H1 (cell line): ENCODE results near the gene CRCP. TPM values are rescaled to one million over a fixed set of nuclear protein-coding genes. Genes with fewer than 3 reads are reported as not detected.

Experiments used
- CTCF ChIA-PET: fragments of 300-600 bp; sonication (Branson Sonifier 250); formaldehyde crosslinking; loops from one replicate; lab custom pipeline; 2021; ENCODE audit not compliant: partially characterized antibody; lab: Charles Lee
- POLR2A ChIA-PET: fragments of 300-600 bp; sonication (Branson Sonifier 250); formaldehyde crosslinking; loops from one replicate; lab custom pipeline; 2021; ENCODE audit warnings: inconsistent platforms; ENCODE audit not compliant: partially characterized antibody; lab: Charles Lee
- DNase-seq, 2 experiments: peaks; one replicate each; pipeline versions ENCODE4 v3.0.0 to v3.0.0-alpha.2; 2010 to 2022; ENCODE audit warnings: low spot score in 2 of 2, low read depth in 1 of 2, mixed read lengths in 1 of 2
- FAIRE-seq: peaks from 2 replicates; lab custom pipeline; 2011; peaks lifted over from hg19 to GRCh38; lab: Jason Lieb, UNC
- H2AFZ ChIP-seq: 2 replicates; pipeline ENCODE4 v1.8.1; 2012; ENCODE audit warnings: low read length, inconsistent platforms
- H2AK5ac ChIP-seq: 2 replicates; pipeline ENCODE4 v1.6.1; 2013; ENCODE audit warnings: low read depth, low read length
- H2BK120ac ChIP-seq: replicated peaks from 2 replicates; pipeline ENCODE3; 2013; ENCODE audit warnings: low read depth, low read length, inconsistent platforms
- H2BK12ac ChIP-seq: 2 replicates; pipeline ENCODE4 v1.6.1; 2013; ENCODE audit warnings: low read depth, low read length
- H2BK15ac ChIP-seq: 2 replicates; pipeline ENCODE4 v1.6.1; 2013; ENCODE audit warnings: low read length
- H2BK20ac ChIP-seq: 2 replicates; pipeline ENCODE4 v1.6.1; 2013; ENCODE audit warnings: low read length
- H2BK5ac ChIP-seq: 2 replicates; pipeline ENCODE4 v1.6.1; 2013; ENCODE audit warnings: low read depth, low read length
- H3K14ac ChIP-seq: 2 replicates; pipeline ENCODE4 v1.6.1; 2013; ENCODE audit warnings: inconsistent platforms; ENCODE audit not compliant: insufficient read length
- H3K18ac ChIP-seq: 2 replicates; pipeline ENCODE4 v1.6.1; 2013; ENCODE audit warnings: low read length; ENCODE audit errors: extremely low read depth
- H3K23ac ChIP-seq: 2 replicates; pipeline ENCODE4 v1.6.1; 2013; ENCODE audit warnings: inconsistent platforms; ENCODE audit not compliant: insufficient read length
- H3K23me2 ChIP-seq: 2 replicates; pipeline ENCODE4 v1.6.1; 2013; ENCODE audit warnings: low read depth, low read length
- H3K27ac ChIP-seq: 2 replicates; pipeline ENCODE4 v1.6.1; 2011; ENCODE audit warnings: low read depth, low read length, inconsistent platforms
- H3K27me3 ChIP-seq, 4 experiments: replicated peaks in 1 of 4; 1 replicate in 1 of 4; 2 replicates in 3 of 4; pipeline versions ENCODE4 v1.6.1 to v1.8.1; 2011 to 2013; ENCODE audit warnings: low read length in 3 of 4, mild to moderate bottlenecking in 3 of 4, inconsistent platforms in 2 of 4, mixed read lengths in 2 of 4, moderate library complexity in 1 of 4; ENCODE audit not compliant: control insufficient read depth in 3 of 4, insufficient read depth in 3 of 4; ENCODE audit errors: extremely low read depth in 1 of 4
- H3K36me3 ChIP-seq, 4 experiments: 2 replicates each; pipeline versions ENCODE4 v1.6.1 to v1.8.1; 2011 to 2013; ENCODE audit warnings: mild to moderate bottlenecking in 4 of 4, low read length in 3 of 4, moderate library complexity in 2 of 4, control low read depth in 1 of 4, inconsistent platforms in 1 of 4; ENCODE audit not compliant: insufficient read depth in 4 of 4, control insufficient read depth in 2 of 4
- H3K4ac ChIP-seq: replicated peaks from 2 replicates; pipeline ENCODE3; 2013; ENCODE audit warnings: low read length, low read depth, mixed read lengths, inconsistent platforms; ENCODE audit not compliant: insufficient read length
- H3K4me1 ChIP-seq, 4 experiments: replicated peaks in 1 of 4; 1 replicate in 1 of 4; 2 replicates in 3 of 4; pipeline versions ENCODE4 v1.6.1 to v1.8.1; 2011 to 2013; ENCODE audit warnings: low read length in 3 of 4, inconsistent platforms in 2 of 4, mixed read lengths in 1 of 4; ENCODE audit not compliant: insufficient read depth in 4 of 4, control insufficient read depth in 3 of 4
- H3K4me2 ChIP-seq, 2 experiments: 2 replicates each; pipeline versions ENCODE4 v1.6.1 to v1.8.1; 2011 to 2013; ENCODE audit warnings: low read depth in 2 of 2, low read length in 2 of 2, control low read depth in 1 of 2, inconsistent platforms in 1 of 2, mild to moderate bottlenecking in 1 of 2; ENCODE audit not compliant: insufficient read depth in 1 of 2
- H3K4me3 ChIP-seq, 4 experiments: fragments of 200-600, 300-600 bp in 1 of 4; sonication (generic), shearing (Covaris generic), sonication (Bioruptor Twin) in 1 of 4; 2 replicates each; pipeline versions ENCODE4 v1.5.1 to v1.8.1; 2011 to 2016; ENCODE audit warnings: low read length in 4 of 4, low read depth in 3 of 4, control low read depth in 2 of 4, inconsistent platforms in 2 of 4, mild to moderate bottlenecking in 2 of 4, mixed read lengths in 1 of 4, moderate library complexity in 1 of 4; ENCODE audit not compliant: insufficient read depth in 2 of 4; ENCODE audit errors: extremely low read depth in 1 of 4
- H3K56ac ChIP-seq: replicated peaks from 2 replicates; pipeline ENCODE3; 2013; ENCODE audit warnings: low read depth, mild to moderate bottlenecking, mixed read lengths, low read length, inconsistent platforms; ENCODE audit not compliant: insufficient read length
- H3K79me1 ChIP-seq: 2 replicates; pipeline ENCODE4 v1.6.1; 2013; ENCODE audit warnings: low read depth, low read length, control low read depth
- H3K79me2 ChIP-seq, 2 experiments: 2 replicates each; pipeline versions ENCODE4 v1.6.1 to v1.8.1; 2012 to 2013; ENCODE audit warnings: low read length in 2 of 2, mild to moderate bottlenecking in 2 of 2, inconsistent platforms in 1 of 2; ENCODE audit not compliant: insufficient read depth in 2 of 2, control insufficient read depth in 1 of 2
- H3K9ac ChIP-seq, 4 experiments: replicated peaks in 1 of 4; 1 replicate in 1 of 4; 2 replicates in 3 of 4; pipeline versions ENCODE4 v1.6.1 to v1.8.1; 2011 to 2013; ENCODE audit warnings: low read depth in 3 of 4, low read length in 3 of 4, control low read depth in 2 of 4, mild to moderate bottlenecking in 2 of 4, moderate library complexity in 2 of 4, inconsistent platforms in 1 of 4; ENCODE audit errors: extremely low read depth in 1 of 4
- H3K9me3 ChIP-seq, 2 experiments: 2 replicates each; pipeline versions ENCODE4 v1.6.1 to v1.8.1; 2012 to 2013; ENCODE audit warnings: mild to moderate bottlenecking in 2 of 2, moderate library complexity in 2 of 2, control low read depth in 1 of 2, inconsistent platforms in 1 of 2, low read depth in 1 of 2, low read length in 1 of 2, mixed read lengths in 1 of 2; ENCODE audit not compliant: insufficient read depth in 2 of 2
- H4K20me1 ChIP-seq, 2 experiments: replicated peaks in 1 of 2; 2 replicates each; pipeline versions ENCODE3 to v1.8.1; 2011 to 2013; ENCODE audit warnings: inconsistent platforms in 2 of 2, low read length in 2 of 2, mild to moderate bottlenecking in 1 of 2; ENCODE audit not compliant: insufficient read depth in 2 of 2, control insufficient read depth in 1 of 2
- H4K5ac ChIP-seq: 2 replicates; pipeline ENCODE4 v1.6.1; 2013; ENCODE audit warnings: low read length, low read depth, mixed read lengths, inconsistent platforms; ENCODE audit not compliant: insufficient read length
- H4K8ac ChIP-seq: 2 replicates; pipeline ENCODE4 v1.8.0; 2013; ENCODE audit warnings: mild to moderate bottlenecking, moderate library complexity, low read length, inconsistent platforms; ENCODE audit not compliant: insufficient read depth; ENCODE audit errors: extremely low read depth
- H4K91ac ChIP-seq: replicated peaks from 2 replicates; pipeline ENCODE3; 2013; ENCODE audit warnings: low read length, mixed read lengths, inconsistent platforms; ENCODE audit not compliant: insufficient read length
- JUN ChIP-seq: IDR thresholded peaks from 2 replicates; pipeline ENCODE4 v1.6.1; 2011; ENCODE audit warnings: low read depth, mild to moderate bottlenecking, improper control_type of control experiment, low read length
- JUND ChIP-seq: IDR thresholded peaks from 2 replicates; pipeline ENCODE4 v1.6.1; 2011; ENCODE audit warnings: mild to moderate bottlenecking, improper control_type of control experiment, low read length
- POLR2AphosphoS5 ChIP-seq: IDR thresholded peaks from 2 replicates; pipeline ENCODE4 v1.6.1; 2011; ENCODE audit warnings: low read depth, low read length
- RAD21 ChIP-seq, 2 experiments: IDR thresholded peaks in 1 of 2; conservative IDR thresholded peaks in 1 of 2; 2 replicates each; pipeline ENCODE4 v1.6.1; 2011; ENCODE audit warnings: low read depth in 2 of 2, low read length in 2 of 2, improper control_type of control experiment in 1 of 2, inconsistent platforms in 1 of 2, mild to moderate bottlenecking in 1 of 2, moderate library complexity in 1 of 2
- RXRA ChIP-seq: IDR thresholded peaks from 2 replicates; pipeline ENCODE4 v1.6.1; 2011; ENCODE audit warnings: low read depth, mild to moderate bottlenecking, low read length, moderate library complexity; ENCODE audit not compliant: insufficient read depth
- SIX5 ChIP-seq: IDR thresholded peaks from 2 replicates; pipeline ENCODE4 v1.6.1; 2011; ENCODE audit warnings: mild to moderate bottlenecking, low read depth, low read length
- WGBS, 2 experiments: shearing (Covaris generic) in 1 of 2; methylation state at CpG; one replicate each; pipeline versions ENCODE4 v1.1.6 to v1.1.7; 2013 to 2015; ENCODE audit warnings: low lambda C conversion rate in 2 of 2, mixed read lengths in 2 of 2, inconsistent platforms in 1 of 2, low coverage in 1 of 2, missing lambda C conversion rate in 1 of 2; ENCODE audit not compliant: insufficient replicate concordance in 2 of 2, insufficient coverage in 1 of 2, insufficient read length in 1 of 2; ENCODE audit errors: extremely low coverage in 1 of 2, missing lambda C conversion rate in 1 of 2; 5-methylcytosine and 5-hydroxymethylcytosine counted together
- polyA plus RNA-seq, 7 experiments: library from polyadenylated mRNA; depleted of rRNA in 3 of 7; stranded (reverse) in 5 of 7; unstranded in 2 of 7; fragments of >200 nt in 5 of 7; fragments of 200-250 nt in 2 of 7; gene quantifications; 1 replicate in 5 of 7; 2 replicates in 1 of 7; 4 replicates in 1 of 7; pipeline versions ENCODE4 v1.2.1 to v1.2.3, GENCODE V29; 2011 to 2013; ENCODE audit warnings: missing spikeins in 2 of 7, mixed read lengths in 2 of 7
- total RNA-seq: library from RNA; stranded (reverse); fragmentation: NEBNext Ultra II Directional; extraction: Animal tissue kit (Norgen Biotek cat#: 25700); gene quantifications from 2 replicates; pipeline ENCODE4 v1.2.1, GENCODE V29; 2021

Gene CRCP
- total and polyA plus RNA-seq, 2 of the 8 experiments (the other 6 are each of a cell fraction or from before 2014, with no cell fraction given): 15.0 to 29.3 TPM

DNA sequence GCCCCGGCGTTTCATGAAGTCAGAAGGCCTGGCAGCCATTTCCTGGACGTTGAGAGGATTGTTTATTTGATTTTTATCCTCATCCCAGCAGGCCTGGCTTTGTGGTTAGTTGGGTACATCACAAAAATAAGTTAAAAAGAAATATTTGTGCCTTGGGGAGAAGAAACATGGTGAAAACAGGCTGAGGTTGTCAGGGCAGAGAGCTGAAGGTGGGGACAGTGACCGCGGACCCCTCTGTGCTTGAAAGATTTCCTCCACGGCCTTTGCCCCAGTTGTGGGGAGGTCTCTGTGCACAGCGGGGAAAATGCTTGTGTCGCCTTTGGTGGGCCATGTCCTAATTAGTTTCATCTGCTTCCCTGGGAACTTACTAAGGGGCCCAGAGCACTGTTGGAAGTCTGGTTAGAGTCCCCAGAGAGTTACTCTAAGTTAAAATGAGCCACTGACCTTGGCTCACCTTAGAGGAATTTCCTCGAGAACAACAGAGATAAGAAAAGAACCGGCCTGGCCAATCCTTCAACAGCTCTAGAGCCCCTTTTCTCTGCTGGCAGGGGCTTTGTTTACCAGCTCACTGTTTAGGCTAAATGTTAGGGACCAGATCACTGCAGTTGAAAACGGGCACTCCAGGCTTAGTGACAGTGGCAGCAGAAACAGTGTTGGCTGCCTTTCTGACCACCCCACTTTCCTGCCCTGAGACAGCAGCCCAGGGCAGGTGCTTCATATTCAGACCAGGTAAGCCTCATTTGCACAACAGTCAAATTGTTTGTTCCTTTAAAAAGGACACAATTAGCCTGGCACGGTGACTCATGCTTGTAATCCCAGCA lies 37.9 kb downstream of the CRCP start:
- Histone ChIP-seq H3K18ac (no peak overlapping the region), H2BK5ac (no peak overlapping the region), H3K4me1 (peaks cover 6 to 8% (median 7%) of the 10 kb centered on the region in 4 experiments), H2AK5ac (no peak overlapping the region), H2BK12ac (no peak overlapping the region), H3K23ac (no peak overlapping the region), H3K27me3 (no peaks in the 10 kb centered on the region; a peak in 1 of 7 replicates), H3K14ac (no peak overlapping the region), H2BK15ac (no peak overlapping the region), H4K91ac (no peak overlapping the region), H4K20me1 (peaks cover 7 to 24% of the 10 kb centered on the region in 2 experiments), H3K4me3 (no peak overlapping the region; a peak in 1 of 8 replicates), H3K9ac (no peak overlapping the region), H3K23me2 (no peaks in the 10 kb centered on the region), H4K5ac (no peak overlapping the region), H3K9me3 (no peaks in the 10 kb centered on the region), H2BK20ac (no peak overlapping the region), H4K8ac (no peak overlapping the region), H3K56ac (no peak overlapping the region), H3K79me1 (0 out of 2 replicates have a peak, but pooled peaks cover 2% of the 10 kb centered on the region), H3K27ac (no peak overlapping the region), H3K4ac (no peak overlapping the region), H2AFZ (no peak overlapping the region), H3K36me3 (peaks cover 0 to 21% (median 2%) of the 10 kb centered on the region in 4 experiments; a peak in 5 of 8 replicates), H3K4me2 (peak overlapping the region; percentile 30 to 36; a peak in 2 of 4 replicates), H3K79me2 (no peaks in the 10 kb centered on the region), H2BK120ac (no peak overlapping the region)
- no peak for FAIRE-seq
- 80% methylated on average over 12 of the region's 12 CpGs; no CpG with 5 or more reads in 1 of the 2 experiments for WGBS, 2 experiments
- ChIA-PET POLR2A (interaction anchor here (1.0 to 1.1 kb wide), 2 partner anchors 10 to 39 kb away, joined by 3 read pairs; no protein-coding TSS in a partner anchor), CTCF (interaction anchor here (1.1 kb wide), 1 partner anchor 49 kb away, joined by 4 read pairs; no protein-coding TSS in a partner anchor)
- peak; percentile 34 to 49 for DNase-seq
- no peak for TF ChIP-seq JUN
- TF ChIP-seq RXRA: peak; percentile 85; the same call in 1 of the 2 replicates
- peak; percentile 83 for TF ChIP-seq JUND
- TF ChIP-seq SIX5: no peak
- peak; percentile 50 for TF ChIP-seq POLR2AphosphoS5
- 0 out of 4 replicates have a peak, but pooled peaks of 1 of the 2 experiments have one; percentile 2 for TF ChIP-seq RAD21 (IDR thresholded peaks at IDR 0.05 in 1 of 2, conservative IDR thresholded peaks at IDR 0.05 in 1 of 2; ENCODE audit: low read depth in 2 of 2, low read length in 2 of 2)
